GM18507 (cell line): Measurements from ENCODE around the gene SARNP.

Source experiments
- DNase-seq: peaks from one replicate; pipeline ENCODE4 v3.0.0; 2011; ENCODE audit warnings: low read depth; ENCODE audit not compliant: insufficient read length; ENCODE audit errors: extremely low spot score
- FAIRE-seq: peaks from 2 replicates; lab custom pipeline; 2011; peaks lifted over from hg19 to GRCh38; lab: Jason Lieb, UNC

Gene SARNP

GRCh38 chr12:55717011-55718007 is 100.2 kb downstream of the SARNP start:
- FAIRE-seq: no peak
- no peak for DNase-seq

GRCh38 chr12:55716582-55716957 is 101.0 kb downstream of the SARNP start:
- DNase-seq (no peak), FAIRE-seq (no peak)

- peak; percentile 89 for FAIRE-seq
- peak; percentile 90 for DNase-seq
Observed at GRCh38 chr12:55715833-55716581, 101.5 kb downstream of the SARNP start, which contains the start of gene BLOC1S1. Gene BLOC1S1 (plus strand): TSS chr12:55716046. CDS start chr12:55716052, 6 bp downstream.

GRCh38 chr12:55715169-55715764 is 102.3 kb downstream of the SARNP start:
- DNase-seq: no peak
- no peak for FAIRE-seq

GRCh38 chr12:55713721-55714120 is 103.8 kb downstream of the SARNP start:
- FAIRE-seq: no peak
- no peak for DNase-seq

GRCh38 chr12:55712700-55713415 is 104.7 kb downstream of the SARNP start:
- FAIRE-seq (no peak), DNase-seq (no peak)

GRCh38 chr12:55711786-55712553 is 105.6 kb downstream of the SARNP start:
- no peak for FAIRE-seq
- DNase-seq: no peak

- DNase-seq (no peak), FAIRE-seq (no peak)
Observed at GRCh38 chr12:55708695-55709233, 108.8 kb downstream of the SARNP start.

GRCh38 chr12:55707841-55708694 is 109.5 kb downstream of the SARNP start, which contains the start of gene ITGA7:
Gene ITGA7 (minus strand): TSS chr12:55707904. CDS start chr12:55707682, 222 bp downstream.
- no peak for FAIRE-seq
- DNase-seq: no peak
